CD4-positive, alpha-beta T cell (primary cell): Measurements from ENCODE around the gene ZNF319. TPM values are rescaled to one million over a fixed set of nuclear protein-coding genes. Genes with fewer than 3 reads are reported as not detected.

Experiments
- ATAC-seq: fragments of 200-7000 bp; cut with Tn5 transposase; one replicate; pipeline ENCODE4 v1.10.0; 2022; ENCODE audit warnings: mild to moderate bottlenecking; ENCODE audit not compliant: poor library complexity
- CTCF ChIA-PET: fragments of 350-600 bp; sonication (Branson Sonifier 250); formaldehyde crosslinking; loops from one replicate; lab custom pipeline; 2021; ENCODE audit warnings: antibody characterized with exemption, inconsistent platforms; lab: Charles Lee
- POLR2A ChIA-PET: fragments of 350-600 bp; sonication (Branson Sonifier 250); formaldehyde crosslinking; loops from one replicate; lab custom pipeline; 2021; ENCODE audit warnings: antibody characterized with exemption, inconsistent platforms; lab: Charles Lee
- DNase-seq, 14 experiments: peaks; one replicate each; pipeline ENCODE4 v3.0.0-alpha.2; 2013 to 2020; ENCODE audit warnings: mixed read lengths in 2 of 14
- H3K27ac ChIP-seq, 2 donors: one replicate each; pipeline versions ENCODE4 v1.5.1 to v1.7.0; 2013; ENCODE audit warnings: low read length in 2 of 2, low read depth in 1 of 2, mild to moderate bottlenecking in 1 of 2
- H3K27me3 ChIP-seq, 2 experiments: 1 replicate in 1 of 2; 2 replicates in 1 of 2; pipeline versions ENCODE4 v1.6.1 to v1.7.0; 2013; ENCODE audit warnings: low read length in 2 of 2, control low read depth in 1 of 2, mild to moderate bottlenecking in 1 of 2, moderate library complexity in 1 of 2; ENCODE audit not compliant: insufficient read depth in 2 of 2, control insufficient read depth in 1 of 2
- H3K36me3 ChIP-seq: one replicate; pipeline ENCODE4 v1.6.1; 2013; ENCODE audit warnings: low read length, control low read depth; ENCODE audit not compliant: insufficient read depth
- H3K4me1 ChIP-seq: one replicate; pipeline ENCODE4 v1.6.1; 2013; ENCODE audit warnings: low read length, control low read depth; ENCODE audit not compliant: insufficient read depth
- H3K4me3 ChIP-seq: one replicate; pipeline ENCODE4 v1.5.1; 2013; ENCODE audit warnings: mild to moderate bottlenecking, low read length, moderate library complexity
- H3K9me3 ChIP-seq, 2 experiments: 1 replicate in 1 of 2; 2 replicates in 1 of 2; pipeline versions ENCODE4 v1.6.1 to v1.7.0; 2013; ENCODE audit warnings: low read length in 2 of 2, mild to moderate bottlenecking in 2 of 2, control low read depth in 1 of 2, moderate library complexity in 1 of 2; ENCODE audit not compliant: control insufficient read depth in 1 of 2, insufficient read depth in 1 of 2
- H3K27ac Mint-ChIP-seq: one replicate; pipeline ENCODE4 v1.8.0; 2020; ENCODE audit warnings: mixed read lengths
- H3K27me3 Mint-ChIP-seq: one replicate; pipeline ENCODE4 v1.8.0; 2021; ENCODE audit warnings: mixed read lengths
- H3K36me3 Mint-ChIP-seq: one replicate; pipeline ENCODE4 v1.8.0; 2021; ENCODE audit warnings: low read depth, mixed read lengths
- H3K4me1 Mint-ChIP-seq: one replicate; pipeline ENCODE4 v1.8.0; 2021; ENCODE audit warnings: low read depth, mixed read lengths
- H3K4me3 Mint-ChIP-seq: one replicate; pipeline ENCODE4 v1.8.0; 2020; ENCODE audit warnings: mild to moderate bottlenecking, mixed read lengths
- H3K9me3 Mint-ChIP-seq: one replicate; pipeline ENCODE4 v1.8.0; 2020; ENCODE audit warnings: mixed read lengths
- intact Hi-C, 2 experiments: fragments of 100-400 bp; cut with DNase I in 1 of 2; cut with micrococcal nuclease in 1 of 2; formaldehyde crosslinking; loops; one replicate each; pipeline versions ENCODE4 v1.15.1 to v1.9.0; 2023 to 2025; cut with DNase I, micrococcal nuclease
- total RNA-seq, 174 experiments: library from RNA in 2 of 174; stranded (reverse) in 2 of 174; gene quantifications; one replicate each; pipeline ENCODE4 v1.2.3 and lab custom pipeline; 2021 to 2026
- TF ChIP-seq, protein P1 (sequence below): fragments of 200-600 bp; IDR thresholded peaks from one replicate; pipeline ENCODE4 v1.8.0; 2022; ENCODE audit warnings: antibody characterized with exemption, mild to moderate bottlenecking

ZNF319 gene
- total RNA-seq, 2 experiments from 2014 or later = 11.4 to 12.9 TPM

- DNase-seq (no peak), ATAC-seq (no peak)
- Mint-ChIP-seq H3K4me3 (no peak overlapping the region), H3K4me1 (no peaks in the 10 kb centered on the region), H3K36me3 (no peaks in the 10 kb centered on the region), H3K9me3 (no peaks in the 10 kb centered on the region), H3K27me3 (no peaks in the 10 kb centered on the region), H3K27ac (no peak overlapping the region)
- H3K4me3 ChIP-seq = no peak overlapping the region
- POLR2A ChIA-PET = no interaction called here
- H3K36me3 ChIP-seq = no peaks in the 10 kb centered on the region
- H3K27me3 ChIP-seq = no peaks in the 10 kb centered on the region
- TF ChIP-seq, protein P1, sequence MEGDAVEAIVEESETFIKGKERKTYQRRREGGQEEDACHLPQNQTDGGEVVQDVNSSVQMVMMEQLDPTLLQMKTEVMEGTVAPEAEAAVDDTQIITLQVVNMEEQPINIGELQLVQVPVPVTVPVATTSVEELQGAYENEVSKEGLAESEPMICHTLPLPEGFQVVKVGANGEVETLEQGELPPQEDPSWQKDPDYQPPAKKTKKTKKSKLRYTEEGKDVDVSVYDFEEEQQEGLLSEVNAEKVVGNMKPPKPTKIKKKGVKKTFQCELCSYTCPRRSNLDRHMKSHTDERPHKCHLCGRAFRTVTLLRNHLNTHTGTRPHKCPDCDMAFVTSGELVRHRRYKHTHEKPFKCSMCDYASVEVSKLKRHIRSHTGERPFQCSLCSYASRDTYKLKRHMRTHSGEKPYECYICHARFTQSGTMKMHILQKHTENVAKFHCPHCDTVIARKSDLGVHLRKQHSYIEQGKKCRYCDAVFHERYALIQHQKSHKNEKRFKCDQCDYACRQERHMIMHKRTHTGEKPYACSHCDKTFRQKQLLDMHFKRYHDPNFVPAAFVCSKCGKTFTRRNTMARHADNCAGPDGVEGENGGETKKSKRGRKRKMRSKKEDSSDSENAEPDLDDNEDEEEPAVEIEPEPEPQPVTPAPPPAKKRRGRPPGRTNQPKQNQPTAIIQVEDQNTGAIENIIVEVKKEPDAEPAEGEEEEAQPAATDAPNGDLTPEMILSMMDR = no peak
- CTCF ChIA-PET = no interaction called here
- H3K4me1 ChIP-seq = no peaks in the 10 kb centered on the region
- no peaks in the 10 kb centered on the region for H3K9me3 ChIP-seq
- H3K27ac ChIP-seq = no peak overlapping the region
- intact Hi-C loops = no loop called here
Observed at GRCh38 chr16:58046054-58046881, 45.8 kb upstream of the ZNF319 start.

DNA sequence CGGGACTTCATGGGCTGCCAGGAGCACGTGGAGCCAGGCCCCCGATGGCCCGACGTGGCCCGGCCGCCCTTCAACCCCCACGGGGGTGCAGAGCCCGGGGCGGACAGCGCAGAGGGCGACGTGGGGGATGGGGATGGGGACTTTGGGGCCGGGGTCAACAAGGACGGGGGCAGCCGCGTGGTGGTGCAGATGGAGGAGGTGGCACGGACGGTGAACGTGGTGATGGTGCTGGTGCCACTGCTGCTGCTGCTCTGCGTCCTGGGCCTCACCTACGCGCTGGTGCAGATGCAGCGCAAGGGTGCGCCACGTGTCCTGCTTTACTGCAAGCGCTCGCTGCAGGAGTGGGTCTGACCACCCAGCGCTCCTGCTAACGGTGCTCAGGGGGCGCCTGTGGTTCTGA lies 44.6 kb upstream of the ZNF319 start:
- intact Hi-C loops = no loop called here
- no peaks in the 10 kb centered on the region for H3K36me3 Mint-ChIP-seq
- ATAC-seq (no peak), DNase-seq (no peak)
- Histone ChIP-seq H3K27me3 (no peaks in the 10 kb centered on the region), H3K9me3 (no peaks in the 10 kb centered on the region), H3K36me3 (no peaks in the 10 kb centered on the region), H3K4me1 (no peaks in the 10 kb centered on the region), H3K27ac (no peak overlapping the region), H3K4me3 (no peak overlapping the region)
- H3K9me3 Mint-ChIP-seq = no peaks in the 10 kb centered on the region
- CTCF ChIA-PET = no interaction called here
- no peaks in the 10 kb centered on the region for H3K27me3 Mint-ChIP-seq
- no peaks in the 10 kb centered on the region for H3K4me1 Mint-ChIP-seq
- no peak overlapping the region for H3K4me3 Mint-ChIP-seq
- H3K27ac Mint-ChIP-seq = no peak overlapping the region
- TF ChIP-seq, protein P1 = no peak
- POLR2A ChIA-PET = no interaction called here

- Histone ChIP-seq H3K9me3 (no peaks in the 10 kb centered on the region), H3K4me1 (no peaks in the 10 kb centered on the region), H3K27me3 (no peaks in the 10 kb centered on the region), H3K4me3 (no peak overlapping the region), H3K36me3 (no peaks in the 10 kb centered on the region), H3K27ac (no peak overlapping the region)
- intact Hi-C loops = no loop called here
- ATAC-seq (no peak), DNase-seq (no peak)
- Mint-ChIP-seq H3K36me3 (no peaks in the 10 kb centered on the region), H3K9me3 (no peaks in the 10 kb centered on the region), H3K4me1 (no peaks in the 10 kb centered on the region), H3K27me3 (no peaks in the 10 kb centered on the region), H3K4me3 (no peak overlapping the region), H3K27ac (no peak overlapping the region)
- CTCF ChIA-PET = no interaction called here
- TF ChIP-seq, protein P1 = no peak
- POLR2A ChIA-PET = no interaction called here
Observed at GRCh38 chr16:58044266-58045019, 44.0 kb upstream of the ZNF319 start.
